Measurements from ENCODE around the gene LUZP1.

GRCh38 chr1:23080885-23081284, 87.8 kb downstream of the LUZP1 start:
- TF ChIP-seq EZH2phosphoT487 (IDR thresholded peaks at IDR 0.05; ENCODE audit: low read depth, severe bottlenecking, unreplicated experiment), result no peak
- TF ChIP-seq, protein P1, sequence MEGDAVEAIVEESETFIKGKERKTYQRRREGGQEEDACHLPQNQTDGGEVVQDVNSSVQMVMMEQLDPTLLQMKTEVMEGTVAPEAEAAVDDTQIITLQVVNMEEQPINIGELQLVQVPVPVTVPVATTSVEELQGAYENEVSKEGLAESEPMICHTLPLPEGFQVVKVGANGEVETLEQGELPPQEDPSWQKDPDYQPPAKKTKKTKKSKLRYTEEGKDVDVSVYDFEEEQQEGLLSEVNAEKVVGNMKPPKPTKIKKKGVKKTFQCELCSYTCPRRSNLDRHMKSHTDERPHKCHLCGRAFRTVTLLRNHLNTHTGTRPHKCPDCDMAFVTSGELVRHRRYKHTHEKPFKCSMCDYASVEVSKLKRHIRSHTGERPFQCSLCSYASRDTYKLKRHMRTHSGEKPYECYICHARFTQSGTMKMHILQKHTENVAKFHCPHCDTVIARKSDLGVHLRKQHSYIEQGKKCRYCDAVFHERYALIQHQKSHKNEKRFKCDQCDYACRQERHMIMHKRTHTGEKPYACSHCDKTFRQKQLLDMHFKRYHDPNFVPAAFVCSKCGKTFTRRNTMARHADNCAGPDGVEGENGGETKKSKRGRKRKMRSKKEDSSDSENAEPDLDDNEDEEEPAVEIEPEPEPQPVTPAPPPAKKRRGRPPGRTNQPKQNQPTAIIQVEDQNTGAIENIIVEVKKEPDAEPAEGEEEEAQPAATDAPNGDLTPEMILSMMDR (IDR thresholded peaks at IDR 0.05; ENCODE audit: poor library complexity), result no peak
